SU-DHL-6 (cell line): ENCODE data around the gene GTF2A1.

ENCODE experiments used
- H2AFZ ChIP-seq: fragments of 200-600 bp; sonication (generic); 2 replicates; pipeline ENCODE4 v1.6.1; 2014; ENCODE audit warnings: low read depth, mild to moderate bottlenecking, moderate library complexity, mixed read lengths, antibody characterized with exemption, low read length; ENCODE audit not compliant: severe bottlenecking
- H3F3A ChIP-seq: fragments of 200-600 bp; shearing (Covaris generic); 2 replicates; pipeline ENCODE4 v1.6.0; 2016; ENCODE audit warnings: antibody characterized with exemption, mild to moderate bottlenecking; ENCODE audit not compliant: insufficient read depth
- H3K27ac ChIP-seq: fragments of 200-600 bp; sonication (generic); 2 replicates; pipeline ENCODE4 v1.5.1; 2016; ENCODE audit warnings: low read depth, mild to moderate bottlenecking, low read length, moderate library complexity, mixed read lengths
- H3K27me3 ChIP-seq: fragments of 200-600 bp; sonication (generic), shearing (Covaris generic); 2 replicates; pipeline ENCODE4 v1.6.0; 2014; ENCODE audit warnings: mild to moderate bottlenecking, low read length
- H3K36me3 ChIP-seq: fragments of 200-600 bp; sonication (generic); 2 replicates; pipeline ENCODE4 v1.6.1; 2014; ENCODE audit warnings: mild to moderate bottlenecking, low read length, mixed read lengths
- H3K4me2 ChIP-seq: fragments of 300-600, 200-600 bp; shearing (Covaris generic), sonication (generic); 2 replicates; pipeline ENCODE4 v1.6.0; 2014; ENCODE audit warnings: low read length, low read depth, mild to moderate bottlenecking; ENCODE audit not compliant: poor library complexity, severe bottlenecking
- H3K4me3 ChIP-seq: fragments of 200-600 bp; sonication (generic); 2 replicates; pipeline ENCODE4 v1.5.1; 2014; ENCODE audit warnings: antibody characterized with exemption, low read length, mild to moderate bottlenecking, mixed read lengths; ENCODE audit not compliant: insufficient read depth, poor library complexity, severe bottlenecking
- H3K79me2 ChIP-seq: fragments of 200-600 bp; sonication (generic); 2 replicates; pipeline ENCODE4 v1.6.1; 2014; ENCODE audit warnings: mild to moderate bottlenecking, low read length, moderate library complexity; ENCODE audit not compliant: insufficient read depth
- H3K9ac ChIP-seq: fragments of 200-600 bp; sonication (generic); 2 replicates; pipeline ENCODE4 v1.7.0; 2014; ENCODE audit warnings: mild to moderate bottlenecking, low read length
- H3K9me2 ChIP-seq: fragments of 200-600 bp; sonication (generic); replicated peaks from 2 replicates; pipeline ENCODE4 v1.6.1; 2014; ENCODE audit warnings: low read length; ENCODE audit not compliant: insufficient read depth
- H3K9me3 ChIP-seq: fragments of 200-600 bp; sonication (generic); 2 replicates; pipeline ENCODE4 v1.6.1; 2014; ENCODE audit warnings: low read length, mixed read lengths; ENCODE audit not compliant: insufficient read depth
- H4K20me1 ChIP-seq: fragments of 200-600 bp; sonication (generic); 2 replicates; pipeline ENCODE4 v1.6.1; 2014; ENCODE audit warnings: low read depth, mild to moderate bottlenecking, antibody characterized with exemption, low read length, moderate library complexity, mixed read lengths
- EZH2phosphoT487 ChIP-seq: fragments of 200-600 bp; sonication (generic), shearing (Covaris generic); conservative IDR thresholded peaks from 2 replicates; pipeline ENCODE4 v1.6.1; 2018; ENCODE audit warnings: mild to moderate bottlenecking, antibody characterized with exemption, low read length, moderate library complexity, mixed read lengths
- TF ChIP-seq, protein P1 (sequence below): fragments of 200-600 bp; sonication (generic); IDR thresholded peaks from one replicate; pipeline ENCODE4 v1.5.1; 2017; ENCODE audit warnings: antibody characterized with exemption, mild to moderate bottlenecking, low read length, moderate library complexity; ENCODE audit not compliant: insufficient read depth, poor library complexity, severe bottlenecking

The GTF2A1 gene

GRCh38 chr14:81147140-81147897 lies 73.4 kb downstream of the GTF2A1 start:
- no peak for TF ChIP-seq EZH2phosphoT487
- TF ChIP-seq, protein P1, sequence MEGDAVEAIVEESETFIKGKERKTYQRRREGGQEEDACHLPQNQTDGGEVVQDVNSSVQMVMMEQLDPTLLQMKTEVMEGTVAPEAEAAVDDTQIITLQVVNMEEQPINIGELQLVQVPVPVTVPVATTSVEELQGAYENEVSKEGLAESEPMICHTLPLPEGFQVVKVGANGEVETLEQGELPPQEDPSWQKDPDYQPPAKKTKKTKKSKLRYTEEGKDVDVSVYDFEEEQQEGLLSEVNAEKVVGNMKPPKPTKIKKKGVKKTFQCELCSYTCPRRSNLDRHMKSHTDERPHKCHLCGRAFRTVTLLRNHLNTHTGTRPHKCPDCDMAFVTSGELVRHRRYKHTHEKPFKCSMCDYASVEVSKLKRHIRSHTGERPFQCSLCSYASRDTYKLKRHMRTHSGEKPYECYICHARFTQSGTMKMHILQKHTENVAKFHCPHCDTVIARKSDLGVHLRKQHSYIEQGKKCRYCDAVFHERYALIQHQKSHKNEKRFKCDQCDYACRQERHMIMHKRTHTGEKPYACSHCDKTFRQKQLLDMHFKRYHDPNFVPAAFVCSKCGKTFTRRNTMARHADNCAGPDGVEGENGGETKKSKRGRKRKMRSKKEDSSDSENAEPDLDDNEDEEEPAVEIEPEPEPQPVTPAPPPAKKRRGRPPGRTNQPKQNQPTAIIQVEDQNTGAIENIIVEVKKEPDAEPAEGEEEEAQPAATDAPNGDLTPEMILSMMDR: no peak
- Histone ChIP-seq H3K9me2 (no peaks in the 10 kb centered on the region), H3K9ac (no peak overlapping the region), H3K36me3 (no peaks in the 10 kb centered on the region), H3K4me2 (no peak overlapping the region), H3F3A (no peaks in the 10 kb centered on the region), H3K79me2 (no peaks in the 10 kb centered on the region), H3K4me3 (no peak overlapping the region), H4K20me1 (no peaks in the 10 kb centered on the region), H2AFZ (no peak overlapping the region), H3K27ac (no peak overlapping the region), H3K27me3 (no peaks in the 10 kb centered on the region), H3K9me3 (no peaks in the 10 kb centered on the region)

- no peak overlapping the region for H3K9ac ChIP-seq
- no peak overlapping the region for H2AFZ ChIP-seq
Observed at GRCh38 chr14:81144824-81145603, 75.7 kb downstream of the GTF2A1 start.

DNA sequence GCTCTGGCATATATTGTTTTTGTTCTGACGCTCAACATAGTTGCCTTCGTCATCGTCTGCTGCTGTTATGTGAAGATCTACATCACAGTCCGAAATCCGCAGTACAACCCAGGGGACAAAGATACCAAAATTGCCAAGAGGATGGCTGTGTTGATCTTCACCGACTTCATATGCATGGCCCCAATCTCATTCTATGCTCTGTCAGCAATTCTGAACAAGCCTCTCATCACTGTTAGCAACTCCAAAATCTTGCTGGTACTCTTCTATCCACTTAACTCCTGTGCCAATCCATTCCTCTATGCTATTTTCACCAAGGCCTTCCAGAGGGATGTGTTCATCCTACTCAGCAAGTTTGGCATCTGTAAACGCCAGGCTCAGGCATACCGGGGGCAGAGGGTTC lies 77.0 kb downstream of the GTF2A1 start:
- H3K9ac ChIP-seq: no peak overlapping the region
- no peaks in the 10 kb centered on the region for H3K9me3 ChIP-seq
- H3K36me3 ChIP-seq: no peaks in the 10 kb centered on the region
- no peak overlapping the region for H3K4me2 ChIP-seq
- no peak for TF ChIP-seq EZH2phosphoT487
- TF ChIP-seq, protein P1: no peak
- H2AFZ ChIP-seq: no peak overlapping the region
- H3K4me3 ChIP-seq: no peak overlapping the region
- no peaks in the 10 kb centered on the region for H3K27me3 ChIP-seq
- no peaks in the 10 kb centered on the region for H3F3A ChIP-seq
- H3K9me2 ChIP-seq: no peaks in the 10 kb centered on the region
- no peaks in the 10 kb centered on the region for H3K79me2 ChIP-seq
- H3K27ac ChIP-seq: no peak overlapping the region
- H4K20me1 ChIP-seq: no peaks in the 10 kb centered on the region

More at GRCh38 chr14:81144824-81145603, 75.7 kb downstream of the GTF2A1 start:
- H3K27me3 ChIP-seq: no peaks in the 10 kb centered on the region
- H4K20me1 ChIP-seq: no peaks in the 10 kb centered on the region
- no peaks in the 10 kb centered on the region for H3F3A ChIP-seq
- TF ChIP-seq EZH2phosphoT487: no peak
- TF ChIP-seq, protein P1: no peak
- no peaks in the 10 kb centered on the region for H3K9me2 ChIP-seq
- no peaks in the 10 kb centered on the region for H3K79me2 ChIP-seq
- no peak overlapping the region for H3K4me2 ChIP-seq
- no peak overlapping the region for H3K27ac ChIP-seq
- no peaks in the 10 kb centered on the region for H3K36me3 ChIP-seq
- no peaks in the 10 kb centered on the region for H3K9me3 ChIP-seq
- H3K4me3 ChIP-seq: no peak overlapping the region
